Duodenal mucosa (tissue), 2 donors: Measurements from ENCODE around the gene IFT20.

ENCODE experiments used
- H3K27ac ChIP-seq: one replicate; pipeline ENCODE4 v1.7.0; 2013; ENCODE audit warnings: low read depth, low read length
- H3K27me3 ChIP-seq, 2 donors: one replicate each; pipeline ENCODE4 v1.7.0; 2013; ENCODE audit warnings: low read length in 2 of 2, control low read depth in 1 of 2; ENCODE audit not compliant: insufficient read depth in 2 of 2, control insufficient read depth in 1 of 2
- H3K36me3 ChIP-seq, 2 donors: one replicate each; pipeline ENCODE4 v1.7.0; 2013; ENCODE audit warnings: low read length in 2 of 2, control low read depth in 1 of 2; ENCODE audit not compliant: insufficient read depth in 2 of 2, control insufficient read depth in 1 of 2
- H3K4me1 ChIP-seq, 2 donors: one replicate each; pipeline ENCODE4 v1.7.0; 2013; ENCODE audit warnings: low read length in 2 of 2, control low read depth in 1 of 2; ENCODE audit not compliant: insufficient read depth in 2 of 2, control insufficient read depth in 1 of 2
- H3K4me3 ChIP-seq, 2 donors: one replicate each; pipeline ENCODE4 v1.7.0; 2013; ENCODE audit warnings: low read length in 2 of 2, low read depth in 1 of 2
- H3K9ac ChIP-seq, 2 donors: one replicate each; pipeline ENCODE4 v1.7.0; 2013; ENCODE audit warnings: low read length in 2 of 2, low read depth in 1 of 2
- H3K9me3 ChIP-seq, 2 donors: one replicate each; pipeline ENCODE4 v1.7.0; 2013; ENCODE audit warnings: low read length in 2 of 2, control low read depth in 1 of 2; ENCODE audit not compliant: control insufficient read depth in 1 of 2

IFT20 gene

DNA sequence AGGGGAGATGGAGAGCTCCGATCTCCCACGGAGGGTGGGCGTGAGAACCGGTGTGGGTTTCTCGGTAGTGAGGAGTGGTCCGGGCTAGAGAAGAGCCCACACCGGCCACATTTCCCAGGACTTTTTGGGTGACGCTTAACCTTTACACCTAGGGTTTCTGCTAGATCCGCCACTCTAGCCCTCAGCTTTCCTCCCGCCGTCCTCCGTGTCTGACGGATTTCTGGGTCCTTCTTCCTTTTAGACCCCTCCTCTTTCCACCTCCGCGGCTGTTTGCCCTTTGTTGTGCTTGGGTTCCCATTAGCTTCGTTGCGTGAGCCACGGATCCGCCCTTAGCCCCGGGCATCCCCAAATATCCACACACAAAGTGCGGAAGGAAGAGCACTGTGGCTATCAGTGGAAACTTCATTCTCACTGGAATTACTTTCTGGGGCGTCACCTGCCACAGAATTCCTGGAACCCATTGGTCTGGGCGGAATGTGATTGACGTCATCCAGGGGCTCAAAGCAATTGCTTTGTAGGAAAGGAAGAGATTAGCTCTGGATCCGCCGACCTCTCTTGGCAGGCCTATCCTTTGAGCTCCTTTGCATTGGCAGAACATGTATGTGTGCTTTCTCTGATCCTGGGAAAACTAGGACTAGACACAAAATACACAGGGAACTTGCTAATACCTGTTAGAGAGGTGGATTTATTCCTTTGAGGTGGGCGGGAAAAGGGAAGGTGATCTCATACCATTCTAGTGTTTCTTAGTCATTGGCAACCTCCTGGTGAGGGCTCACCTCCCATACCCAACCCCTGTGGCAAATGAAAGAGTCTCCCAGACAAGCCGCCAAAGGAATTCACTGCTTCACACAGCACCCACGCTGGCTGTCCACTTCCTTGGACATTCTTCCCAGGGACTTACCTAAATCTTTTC, 943 bp upstream of the IFT20 start:
- H3K27ac ChIP-seq: peak overlapping the region; percentile 85

DNA sequence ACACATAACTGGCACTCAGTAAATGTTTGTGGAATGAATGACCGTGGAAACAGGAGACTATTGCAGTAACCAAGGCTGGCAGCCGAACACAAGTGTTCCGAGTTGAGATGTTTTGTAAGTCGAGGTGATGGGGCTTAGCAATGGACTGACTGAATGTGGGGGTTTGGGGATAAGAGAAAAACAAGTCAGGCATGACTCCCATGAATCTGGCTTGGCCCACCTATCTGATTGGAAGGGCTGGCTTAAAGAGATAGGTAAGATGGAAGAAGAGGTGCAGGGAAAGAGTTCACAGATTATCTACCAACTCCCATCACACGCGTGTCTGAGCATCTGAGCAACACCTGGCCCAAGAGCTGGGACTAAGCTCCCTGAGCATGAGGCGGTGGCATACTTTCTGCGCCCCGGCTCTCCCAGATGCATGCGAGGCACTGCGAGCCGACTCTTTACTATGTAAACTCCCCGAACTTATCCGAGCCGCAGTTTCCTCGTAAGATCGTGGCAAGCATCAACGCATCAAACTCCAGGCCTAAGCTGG, 539 bp downstream of the IFT20 start:
- Histone ChIP-seq H3K9ac (peak overlapping the region; percentile 79 to 93), H3K27ac (peak overlapping the region; percentile 84), H3K4me3 (peak overlapping the region; percentile 87 to 91), H3K4me1 (peaks cover 35 to 43% of the 10 kb centered on the region in 2 donors), H3K9me3 (no peaks in the 10 kb centered on the region), H3K27me3 (no peaks in the 10 kb centered on the region), H3K36me3 (peaks cover 8 to 17% of the 10 kb centered on the region in 2 donors)

More for the DNA sequence above, 943 bp upstream of the IFT20 start:
- H3K36me3 ChIP-seq: peaks cover 12 to 19% of the 10 kb centered on the region in 2 donors
- H3K9me3 ChIP-seq: no peaks in the 10 kb centered on the region
- peak overlapping the region; percentile 80 to 94 for H3K4me3 ChIP-seq
- peak overlapping the region; percentile 93 to 95 for H3K9ac ChIP-seq
- H3K27me3 ChIP-seq: no peaks in the 10 kb centered on the region
- peaks cover 35 to 43% of the 10 kb centered on the region in 2 donors for H3K4me1 ChIP-seq

DNA sequence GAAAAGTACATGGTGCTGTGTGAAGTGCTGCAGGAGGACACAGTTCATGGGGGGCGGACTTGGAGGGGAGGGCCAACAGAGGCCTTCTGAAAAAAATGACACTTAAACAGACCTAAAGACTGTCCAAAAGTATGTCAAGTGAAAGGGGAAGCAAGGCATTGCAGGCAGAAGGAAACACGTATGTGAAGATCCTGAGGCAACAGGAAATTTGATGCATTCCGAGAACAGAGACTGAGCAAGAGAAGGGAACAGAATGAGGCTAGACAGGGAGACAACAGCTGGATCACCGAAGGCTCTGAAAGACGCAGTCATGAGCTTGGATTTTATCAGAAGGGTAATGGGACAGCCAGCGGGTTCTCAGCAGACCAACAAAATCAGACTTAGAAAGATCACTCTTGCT, 1.1 kb downstream of the IFT20 start:
- Histone ChIP-seq H3K4me3 (peak overlapping the region; percentile 87 to 91), H3K9ac (peak overlapping the region; percentile 79 to 93), H3K36me3 (peaks cover 11 to 21% of the 10 kb centered on the region in 2 donors), H3K9me3 (no peaks in the 10 kb centered on the region), H3K4me1 (peaks cover 35 to 43% of the 10 kb centered on the region in 2 donors), H3K27ac (no peak overlapping the region), H3K27me3 (no peaks in the 10 kb centered on the region)

DNA sequence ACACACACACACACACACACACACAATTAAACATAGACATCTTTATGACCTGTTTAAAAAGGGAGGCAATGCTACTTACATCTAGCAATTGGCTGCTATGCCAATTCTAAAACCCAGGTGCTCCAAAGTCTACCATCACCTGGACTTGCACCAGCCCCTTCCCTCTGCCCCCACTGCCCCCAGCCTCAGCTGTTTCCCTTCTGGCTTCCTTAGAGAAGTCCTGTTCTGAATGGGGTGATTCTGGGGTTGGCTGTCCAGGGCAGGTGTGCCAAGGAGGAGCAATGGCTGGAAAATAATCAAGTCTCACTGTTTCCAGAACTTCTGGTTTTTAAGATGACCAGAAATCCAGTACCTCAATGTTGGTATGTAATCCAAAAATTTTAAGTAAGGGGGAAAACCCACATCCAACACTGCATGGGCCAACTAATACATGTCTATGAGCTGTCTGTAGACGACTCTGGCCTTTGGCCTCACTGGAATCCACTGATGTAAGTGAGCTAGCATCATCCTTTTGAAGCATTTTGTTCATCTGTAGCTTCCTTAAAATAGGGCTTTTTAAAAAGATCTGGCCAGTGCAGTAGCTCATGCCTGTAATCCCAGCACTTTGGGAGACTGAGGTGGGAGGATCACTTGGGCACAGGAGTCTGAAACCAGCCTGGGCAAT, 2.1 kb downstream of the IFT20 start:
- no peaks in the 10 kb centered on the region for H3K9me3 ChIP-seq
- H3K9ac ChIP-seq: no peak overlapping the region
- H3K27me3 ChIP-seq: no peaks in the 10 kb centered on the region
- H3K4me1 ChIP-seq: peaks cover 35 to 43% of the 10 kb centered on the region in 2 donors
- no peak overlapping the region for H3K27ac ChIP-seq
- H3K4me3 ChIP-seq: no peak overlapping the region
- peaks cover 14 to 31% of the 10 kb centered on the region in 2 donors for H3K36me3 ChIP-seq

DNA sequence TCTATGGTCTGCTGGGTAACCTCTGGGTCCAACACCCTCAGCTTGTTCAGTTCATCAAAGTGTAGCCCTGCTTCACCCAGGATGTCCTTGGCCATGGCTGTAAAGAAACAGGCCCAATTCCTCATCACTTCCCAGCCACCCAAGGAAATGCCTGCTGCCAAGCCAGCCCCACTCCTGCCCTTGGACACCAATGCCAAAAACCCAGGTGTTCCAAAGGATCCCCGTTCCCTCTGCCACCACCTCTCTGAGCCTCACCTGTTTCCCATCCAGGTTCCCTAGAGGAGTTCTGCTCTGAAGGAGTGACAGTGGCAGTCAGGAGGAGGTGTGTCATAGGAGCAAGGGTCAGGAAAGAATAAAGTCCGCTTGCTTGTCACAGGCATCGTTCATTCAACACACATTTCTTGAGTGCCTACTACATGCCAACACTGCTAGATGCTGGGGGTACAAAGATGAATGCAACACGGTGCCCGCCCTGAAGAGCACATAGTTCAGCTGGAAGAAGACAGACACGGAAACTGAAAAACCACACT, 3.3 kb downstream of the IFT20 start:
- no peak overlapping the region for H3K4me3 ChIP-seq
- no peak overlapping the region for H3K9ac ChIP-seq
- peaks cover 31 to 35% of the 10 kb centered on the region in 2 donors for H3K4me1 ChIP-seq
- no peaks in the 10 kb centered on the region for H3K9me3 ChIP-seq
- H3K27ac ChIP-seq: no peak overlapping the region
- H3K36me3 ChIP-seq: peaks cover 14 to 43% of the 10 kb centered on the region in 2 donors
- no peaks in the 10 kb centered on the region for H3K27me3 ChIP-seq

DNA sequence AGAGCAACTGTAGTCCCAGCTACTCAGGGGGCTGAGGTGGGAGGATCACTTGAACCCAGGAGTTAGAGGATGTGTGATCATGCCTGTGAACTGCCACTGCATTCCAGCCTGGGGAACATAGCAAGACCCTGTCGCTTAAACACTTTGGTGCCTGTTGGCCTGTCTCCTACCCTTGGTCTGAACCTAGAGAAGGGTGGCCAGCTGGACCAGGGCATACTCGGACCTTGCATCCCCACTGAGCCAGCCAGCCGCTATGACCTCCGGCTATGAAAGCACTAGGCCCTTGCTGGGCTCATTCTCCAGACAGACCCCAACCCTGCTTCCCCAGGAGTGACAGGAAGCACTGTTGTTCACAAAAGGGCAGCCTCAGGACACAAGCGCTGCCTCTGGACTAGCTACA, 4.6 kb downstream of the IFT20 start:
- H3K36me3 ChIP-seq: peaks cover 14 to 50% of the 10 kb centered on the region in 2 donors

DNA sequence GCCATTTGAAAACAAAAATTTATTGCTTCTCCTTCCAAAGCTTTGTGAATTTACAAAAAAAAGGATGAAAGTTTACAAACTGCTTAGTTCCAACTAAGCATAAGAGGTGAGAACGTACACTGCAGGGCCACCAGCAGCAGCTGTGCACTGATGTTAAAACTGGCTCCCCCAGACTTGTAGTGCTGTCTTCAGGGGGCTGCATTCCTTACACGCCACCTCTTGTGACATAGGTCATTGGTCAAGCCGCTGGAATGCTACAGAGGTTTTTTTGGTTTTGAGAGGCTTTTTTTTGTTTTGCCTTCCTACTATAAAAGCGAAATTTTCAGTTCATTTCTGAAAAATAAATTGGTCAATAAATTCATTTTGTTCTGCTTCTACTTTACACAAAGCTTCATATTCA, 6.9 kb downstream of the IFT20 start:
- Histone ChIP-seq H3K27me3 (no peaks in the 10 kb centered on the region), H3K36me3 (peaks cover 14 to 50% of the 10 kb centered on the region in 2 donors), H3K27ac (no peak overlapping the region), H3K9me3 (no peaks in the 10 kb centered on the region), H3K9ac (no peak overlapping the region), H3K4me1 (peaks cover 25 to 38% of the 10 kb centered on the region in 2 donors), H3K4me3 (no peak overlapping the region)

More for the DNA sequence above, 4.6 kb downstream of the IFT20 start:
- Histone ChIP-seq H3K27me3 (no peaks in the 10 kb centered on the region), H3K4me1 (peaks cover 28 to 34% of the 10 kb centered on the region in 2 donors), H3K9me3 (no peaks in the 10 kb centered on the region), H3K4me3 (no peak overlapping the region), H3K9ac (no peak overlapping the region), H3K27ac (no peak overlapping the region)

DNA sequence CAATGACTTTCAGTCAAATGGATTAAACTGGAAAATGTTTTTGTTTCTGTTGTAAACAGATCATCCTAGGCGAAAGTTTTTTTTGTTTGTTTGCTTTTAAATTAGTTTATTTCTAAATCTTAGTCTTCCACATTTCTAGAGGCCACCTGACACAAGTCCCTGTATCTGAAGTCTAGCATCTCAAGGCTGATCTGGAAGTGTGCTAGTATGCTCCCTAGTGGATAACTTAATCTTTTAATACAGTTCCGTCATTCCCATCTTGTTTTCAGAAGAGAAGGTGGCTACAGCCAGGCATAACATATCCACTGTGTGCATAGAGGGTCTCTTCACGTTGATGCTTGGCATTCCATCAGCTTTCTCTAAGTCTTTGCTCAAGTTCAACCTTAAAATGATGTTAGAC, 7.6 kb downstream of the IFT20 start:
- no peaks in the 10 kb centered on the region for H3K9me3 ChIP-seq
- no peak overlapping the region for H3K9ac ChIP-seq
- no peak overlapping the region for H3K27ac ChIP-seq
- no peaks in the 10 kb centered on the region for H3K27me3 ChIP-seq
- H3K4me3 ChIP-seq: no peak overlapping the region
- H3K4me1 ChIP-seq: peaks cover 24 to 38% of the 10 kb centered on the region in 2 donors
- peaks cover 14 to 50% of the 10 kb centered on the region in 2 donors for H3K36me3 ChIP-seq

DNA sequence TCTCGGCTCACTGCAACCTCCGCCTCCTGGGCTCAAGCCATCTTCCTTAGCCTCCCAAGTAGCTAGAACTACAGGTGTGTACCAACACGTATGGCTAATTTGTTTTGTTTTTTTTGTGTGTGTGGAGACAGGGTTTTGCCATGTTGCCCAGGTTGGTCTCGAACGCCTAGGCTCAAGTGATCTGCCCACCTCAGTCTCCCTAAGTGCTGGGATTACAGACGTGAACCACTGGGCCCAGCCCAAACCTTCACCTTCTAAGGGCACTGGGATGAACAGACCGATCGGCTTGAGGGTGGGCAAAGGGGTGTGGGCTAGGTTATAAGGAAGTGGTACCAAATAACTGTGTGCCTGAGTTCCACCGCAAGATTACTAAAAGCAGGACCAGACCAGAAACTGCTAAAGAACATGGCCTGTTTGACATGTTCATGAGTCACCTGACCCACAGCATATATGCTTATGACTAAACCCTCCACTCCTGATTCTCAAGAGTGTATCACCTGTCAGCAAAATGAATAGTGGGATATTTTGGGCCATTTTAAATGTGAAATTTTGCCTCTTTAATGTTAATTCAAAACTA, 8.2 kb downstream of the IFT20 start:
- Histone ChIP-seq H3K36me3 (peaks cover 13 to 50% of the 10 kb centered on the region in 2 donors), H3K4me3 (no peak overlapping the region), H3K27me3 (no peaks in the 10 kb centered on the region), H3K9me3 (no peaks in the 10 kb centered on the region), H3K27ac (no peak overlapping the region), H3K4me1 (peaks cover 23 to 41% of the 10 kb centered on the region in 2 donors), H3K9ac (no peak overlapping the region)
